GM23338 (cell line): ENCODE measurements around the gene MAP3K4. TPM values are rescaled to one million over a fixed set of nuclear protein-coding genes. Genes with fewer than 3 reads are reported as not detected.

Source experiments
- ATAC-seq: fragments of 200-7000 bp; cut with Tn5 transposase; 3 replicates; pipeline ENCODE4 v1.9.1; 2020
- DNase-seq: peaks from one replicate; pipeline ENCODE4 v3.0.0-alpha.2; 2015; ENCODE audit warnings: low spot score
- H2AFZ ChIP-seq: fragments of 200-600 bp; sonication (generic); 2 replicates; pipeline ENCODE4 v1.8.0; 2016; ENCODE audit warnings: antibody characterized with exemption, mild to moderate bottlenecking, moderate library complexity
- H3F3A ChIP-seq: fragments of 200-600 bp; sonication (generic); replicated peaks from 2 replicates; pipeline ENCODE4 v1.8.0; 2017; ENCODE audit warnings: antibody characterized with exemption, mixed run types, low read depth
- H3K27ac ChIP-seq: fragments of 200-600 bp; sonication (generic); 2 replicates; pipeline ENCODE4 v1.6.1; 2016; ENCODE audit warnings: low read depth
- H3K27me3 ChIP-seq: fragments of 200-600 bp; sonication (generic); 2 replicates; pipeline ENCODE4 v1.8.0; 2016; ENCODE audit warnings: mild to moderate bottlenecking, mixed run types, moderate library complexity; ENCODE audit not compliant: insufficient read depth
- H3K36me3 ChIP-seq: fragments of 200-600 bp; sonication (generic); 2 replicates; pipeline ENCODE4 v1.8.0; 2016; ENCODE audit warnings: mild to moderate bottlenecking; ENCODE audit not compliant: insufficient read depth
- H3K4me1 ChIP-seq: fragments of 200-600 bp; sonication (generic); 2 replicates; pipeline ENCODE4 v1.8.0; 2016; ENCODE audit warnings: mild to moderate bottlenecking, moderate library complexity; ENCODE audit not compliant: insufficient read depth
- H3K4me2 ChIP-seq: fragments of 200-600 bp; sonication (generic); 2 replicates; pipeline ENCODE4 v1.7.1; 2017; ENCODE audit warnings: mixed run types
- H3K4me3 ChIP-seq: fragments of 200-600 bp; sonication (generic); 2 replicates; pipeline ENCODE4 v1.6.1; 2016; ENCODE audit warnings: mixed run types
- H3K79me2 ChIP-seq: fragments of 200-600 bp; sonication (generic); replicated peaks from 2 replicates; pipeline ENCODE4 v1.8.0; 2017; ENCODE audit warnings: mild to moderate bottlenecking; ENCODE audit not compliant: insufficient read depth
- H3K9me2 ChIP-seq: fragments of 200-600 bp; sonication (generic); 2 replicates; pipeline ENCODE4 v1.8.0; 2017; ENCODE audit not compliant: insufficient read depth
- H4K20me1 ChIP-seq: fragments of 200-600 bp; sonication (generic); replicated peaks from 2 replicates; pipeline ENCODE4 v1.8.0; 2017; ENCODE audit warnings: mild to moderate bottlenecking; ENCODE audit not compliant: insufficient read depth
- H3K27ac Mint-ChIP-seq: 2 replicates; pipeline ENCODE4 v1.8.0; 2020; ENCODE audit warnings: inconsistent platforms, mild to moderate bottlenecking, moderate library complexity, mixed read lengths
- H3K27me3 Mint-ChIP-seq: 3 replicates; pipeline ENCODE4 v1.8.0; 2022; ENCODE audit warnings: low read depth, mild to moderate bottlenecking, moderate library complexity, mixed read lengths, inconsistent platforms; ENCODE audit not compliant: insufficient read depth, poor library complexity
- H3K36me3 Mint-ChIP-seq: 3 replicates; pipeline ENCODE4 v1.8.0; 2021; ENCODE audit warnings: low read depth, mild to moderate bottlenecking, inconsistent platforms, moderate library complexity, mixed read lengths
- H3K4me1 Mint-ChIP-seq: 3 replicates; pipeline ENCODE4 v1.8.0; 2020; ENCODE audit warnings: mild to moderate bottlenecking, inconsistent platforms, mixed read lengths
- H3K4me3 Mint-ChIP-seq: 3 replicates; pipeline ENCODE4 v1.8.0; 2021; ENCODE audit warnings: moderate library complexity, mild to moderate bottlenecking, inconsistent platforms, mixed read lengths
- H3K9me3 Mint-ChIP-seq: 3 replicates; pipeline ENCODE4 v1.8.0; 2020; ENCODE audit warnings: moderate library complexity, mild to moderate bottlenecking, inconsistent platforms, mixed read lengths
- CREB1 ChIP-seq: fragments of 250-450 bp; sonication (Bioruptor Pico); IDR thresholded peaks from 2 replicates; pipeline ENCODE4 v1.5.0; 2020; ENCODE audit warnings: low read depth, mild to moderate bottlenecking, moderate library complexity
- ETS1 ChIP-seq: IDR thresholded peaks from 2 replicates; pipeline ENCODE4 v1.6.1; 2016; ENCODE audit warnings: antibody characterized with exemption
- EZH2 ChIP-seq: fragments of 200-600 bp; sonication (generic); IDR thresholded peaks from one replicate; pipeline ENCODE4 v1.8.0; 2017; ENCODE audit warnings: antibody characterized with exemption, mild to moderate bottlenecking, low read depth; ENCODE audit not compliant: unreplicated experiment
- JUNB ChIP-seq: IDR thresholded peaks from one replicate; pipeline ENCODE4 v1.6.1; 2016; ENCODE audit warnings: antibody characterized with exemption; ENCODE audit not compliant: unreplicated experiment
- NANOG ChIP-seq: IDR thresholded peaks from 2 replicates; pipeline ENCODE4 v1.6.1; 2016; ENCODE audit warnings: antibody characterized with exemption, borderline replicate concordance
- STAT1 ChIP-seq: IDR thresholded peaks from one replicate; pipeline ENCODE4 v1.6.1; 2016; ENCODE audit warnings: antibody characterized with exemption; ENCODE audit not compliant: unreplicated experiment
- ZNF462 ChIP-seq: fragments of 250-450 bp; sonication (Bioruptor Pico); IDR thresholded peaks from 2 replicates; pipeline ENCODE4 v1.5.0; 2020; ENCODE audit warnings: mild to moderate bottlenecking, moderate library complexity
- polyA plus RNA-seq: library from polyadenylated mRNA; unstranded; fragments of >200 nt; fragmentation: Nextera tagmentation; extraction: Ambion mirVana; gene quantifications from 2 replicates; pipeline ENCODE4 v1.2.1, GENCODE V29; 2016
- total RNA-seq: library from RNA; depleted of rRNA; stranded (reverse); fragments of >200 nt; shearing (Covaris generic); gene quantifications from 2 replicates; pipeline ENCODE4 v1.2.3, GENCODE V29; 2014

MAP3K4 gene
- total and polyA plus RNA-seq, 2 experiments from 2014 or later, result 44.4 to 48.8 TPM

- no peak for TF ChIP-seq ZNF462
- TF ChIP-seq NANOG, result no peak
- TF ChIP-seq ETS1, result no peak
- no peak for TF ChIP-seq EZH2
- no peak for TF ChIP-seq STAT1
- no peak for TF ChIP-seq CREB1 (CRISPR knock-in tag)
Observed at GRCh38 chr6:160945516-160946177, 45.9 kb upstream of the MAP3K4 start (continued).

- H3K4me3 ChIP-seq, result no peak overlapping the region
- H3K27ac ChIP-seq, result no peak overlapping the region
- peaks cover 10% of the 10 kb centered on the region for H3K4me1 Mint-ChIP-seq
- no peaks in the 10 kb centered on the region for H3F3A ChIP-seq
- H3K9me2 ChIP-seq, result no peaks in the 10 kb centered on the region
- H3K27ac Mint-ChIP-seq, result no peak overlapping the region
- no peak overlapping the region for H2AFZ ChIP-seq
- no peaks in the 10 kb centered on the region for H3K79me2 ChIP-seq
- no peaks in the 10 kb centered on the region for H3K9me3 Mint-ChIP-seq
- 0 out of 2 replicates have a peak, but pooled peaks cover 8% of the 10 kb centered on the region for H3K4me1 ChIP-seq
- no peaks in the 10 kb centered on the region for H3K36me3 ChIP-seq
- no peak for ATAC-seq
- no peak for DNase-seq
- H4K20me1 ChIP-seq, result no peaks in the 10 kb centered on the region
- no peaks in the 10 kb centered on the region for H3K36me3 Mint-ChIP-seq
- no peaks in the 10 kb centered on the region for H3K27me3 Mint-ChIP-seq
- no peaks in the 10 kb centered on the region for H3K27me3 ChIP-seq
- H3K4me2 ChIP-seq, result no peak overlapping the region
- no peak overlapping the region for H3K4me3 Mint-ChIP-seq
- TF ChIP-seq EZH2, result no peak
- TF ChIP-seq JUNB, result no peak
- no peak for TF ChIP-seq ZNF462
Observed at GRCh38 chr6:160949531-160949930, 42.0 kb upstream of the MAP3K4 start.
